Neuronal stem cell (in vitro differentiated cells): ENCODE data around the gene TRIM46.
A peak's percentile ranks its signal among the peaks of the same experiment; 100 is the strongest.

Experiments used
- DNase-seq: peaks from one replicate; pipeline ENCODE4 v3.0.0-alpha.2; 2013; ENCODE audit warnings: low spot score
- H2AFZ ChIP-seq: one replicate; pipeline ENCODE4 v1.6.1; 2013; ENCODE audit warnings: mild to moderate bottlenecking, low read length, inconsistent platforms
- H2AK5ac ChIP-seq: 2 replicates; pipeline ENCODE4 v1.6.1; 2013; ENCODE audit warnings: low read depth, mild to moderate bottlenecking, inconsistent platforms, low read length, moderate library complexity, mixed read lengths
- H2BK120ac ChIP-seq: 2 replicates; pipeline ENCODE4 v1.6.1; 2013; ENCODE audit warnings: low read depth, mild to moderate bottlenecking, inconsistent platforms, low read length, moderate library complexity, mixed read lengths
- H2BK12ac ChIP-seq: one replicate; pipeline ENCODE4 v1.6.1; 2013; ENCODE audit warnings: low read length, inconsistent platforms
- H2BK15ac ChIP-seq: 2 replicates; pipeline ENCODE4 v1.6.1; 2013; ENCODE audit warnings: mild to moderate bottlenecking, low read length, inconsistent platforms, mixed read lengths
- H2BK5ac ChIP-seq: one replicate; pipeline ENCODE4 v1.6.1; 2013; ENCODE audit warnings: inconsistent platforms, mild to moderate bottlenecking, low read length, moderate library complexity
- H3K14ac ChIP-seq: one replicate; pipeline ENCODE4 v1.6.1; 2013; ENCODE audit warnings: low read length, inconsistent platforms
- H3K18ac ChIP-seq: 2 replicates; pipeline ENCODE4 v1.6.1; 2013; ENCODE audit warnings: low read length, inconsistent platforms
- H3K23ac ChIP-seq: 2 replicates; pipeline ENCODE4 v1.6.1; 2013; ENCODE audit warnings: low read depth, mild to moderate bottlenecking, mixed read lengths, low read length, inconsistent platforms; ENCODE audit not compliant: poor library complexity
- H3K27ac ChIP-seq: replicated peaks from 3 replicates; pipeline ENCODE4 v1.5.1; 2013; ENCODE audit warnings: low read length, inconsistent platforms
- H3K27me3 ChIP-seq, 3 experiments: 2 replicates each; pipeline ENCODE4 v1.6.1; 2013; ENCODE audit warnings: low read length in 3 of 3, mild to moderate bottlenecking in 2 of 3, inconsistent platforms in 1 of 3, low read depth in 1 of 3, mixed read lengths in 1 of 3, moderate library complexity in 1 of 3; ENCODE audit not compliant: control insufficient read depth in 3 of 3, insufficient read depth in 3 of 3
- H3K36me3 ChIP-seq, 2 donors: replicated peaks in 1 of 2; 2 replicates each; pipeline ENCODE4 v1.6.1; 2013; ENCODE audit warnings: low read length in 2 of 2; ENCODE audit not compliant: control insufficient read depth in 2 of 2, insufficient read depth in 2 of 2
- H3K4ac ChIP-seq: 2 replicates; pipeline ENCODE4 v1.6.1; 2013; ENCODE audit warnings: inconsistent platforms, mild to moderate bottlenecking, low read length, moderate library complexity
- H3K4me1 ChIP-seq, 2 donors: 1 replicate in 1 of 2; 2 replicates in 1 of 2; pipeline ENCODE4 v1.6.1; 2013; ENCODE audit warnings: low read length in 2 of 2, low read depth in 1 of 2; ENCODE audit not compliant: control insufficient read depth in 2 of 2, insufficient read depth in 1 of 2
- H3K4me2 ChIP-seq: one replicate; pipeline ENCODE4 v1.6.1; 2013; ENCODE audit warnings: mild to moderate bottlenecking, low read length, inconsistent platforms; ENCODE audit not compliant: insufficient read depth, poor library complexity, severe bottlenecking
- H3K4me3 ChIP-seq, 2 donors: 2 replicates each; pipeline ENCODE4 v1.5.1; 2013; ENCODE audit warnings: low read length in 2 of 2, mild to moderate bottlenecking in 2 of 2, inconsistent platforms in 1 of 2, moderate library complexity in 1 of 2
- H3K79me1 ChIP-seq: one replicate; pipeline ENCODE4 v1.6.1; 2013; ENCODE audit warnings: low read depth, mild to moderate bottlenecking, inconsistent platforms, low read length, moderate library complexity
- H3K9ac ChIP-seq: one replicate; pipeline ENCODE4 v1.6.1; 2013; ENCODE audit warnings: mild to moderate bottlenecking, low read depth, low read length, inconsistent platforms; ENCODE audit not compliant: poor library complexity
- H3K9me3 ChIP-seq, 2 donors: replicated peaks in 1 of 2; 2 replicates each; pipeline versions ENCODE3 to v1.6.1; 2013; ENCODE audit warnings: low read length in 2 of 2, mild to moderate bottlenecking in 2 of 2, inconsistent platforms in 1 of 2, low read depth in 1 of 2, mixed read lengths in 1 of 2, moderate library complexity in 1 of 2; ENCODE audit not compliant: control insufficient read depth in 2 of 2, insufficient read depth in 1 of 2
- H4K8ac ChIP-seq: one replicate; pipeline ENCODE4 v1.6.1; 2013; ENCODE audit warnings: low read depth, mild to moderate bottlenecking, inconsistent platforms, low read length, moderate library complexity
- H4K91ac ChIP-seq: one replicate; pipeline ENCODE4 v1.6.1; 2013; ENCODE audit warnings: low read length, low read depth, mild to moderate bottlenecking, inconsistent platforms; ENCODE audit not compliant: poor library complexity
- WGBS, 2 donors: extraction: QIAGEN DNeasy Blood & Tissue Kit; methylation state at CpG; one replicate each; pipeline ENCODE4 v1.1.7; 2013; ENCODE audit warnings: missing lambda C conversion rate in 2 of 2, mixed read lengths in 1 of 2; ENCODE audit not compliant: insufficient read length in 2 of 2, insufficient replicate concordance in 1 of 2; ENCODE audit errors: extremely low coverage in 2 of 2; 5-methylcytosine and 5-hydroxymethylcytosine counted together

Gene TRIM46

DNA sequence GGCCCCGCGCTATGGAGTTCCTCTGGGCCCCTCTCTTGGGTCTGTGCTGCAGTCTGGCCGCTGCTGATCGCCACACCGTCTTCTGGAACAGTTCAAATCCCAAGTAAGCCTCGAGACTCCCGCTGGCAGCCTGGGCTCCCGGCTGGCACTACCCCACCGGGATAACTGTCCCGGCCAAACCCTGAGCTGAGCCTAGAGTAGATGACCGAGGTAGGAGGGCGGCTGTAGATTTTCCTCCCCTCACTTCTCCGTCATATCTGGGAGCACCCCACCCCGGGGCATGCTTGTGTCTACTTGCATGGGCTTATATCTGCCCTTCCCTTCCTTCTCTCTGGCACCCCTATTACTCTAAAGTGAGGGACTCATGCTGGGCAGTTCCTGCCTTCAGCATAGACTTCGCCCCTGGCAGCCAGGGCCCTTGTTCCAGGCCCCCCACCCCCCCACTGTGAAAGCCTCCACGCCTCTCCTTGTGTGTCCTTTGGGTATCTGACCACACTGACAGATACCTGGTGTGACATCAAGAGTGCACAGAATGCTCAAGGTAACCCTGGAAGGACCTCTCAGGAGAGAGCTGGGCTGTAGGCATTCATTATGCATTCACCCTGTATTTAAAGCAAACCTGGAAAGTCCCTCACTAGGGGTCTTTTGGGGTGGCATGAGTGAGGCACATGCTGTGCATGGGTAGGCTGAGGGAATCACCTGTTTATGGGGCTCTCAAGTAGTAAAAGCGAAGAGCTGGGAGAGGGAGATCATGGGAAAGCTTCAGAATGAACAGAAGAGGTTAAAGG is 45.5 kb upstream of the TRIM46 start:
- Histone ChIP-seq H3K36me3 (peaks cover 0 to 2% of the 10 kb centered on the region in 2 donors), H3K18ac (peak overlapping the region; percentile 89), H3K9ac (peak overlapping the region; percentile 82), H3K27me3 (peaks cover 10 to 66% (median 62%) of the 10 kb centered on the region in 3 experiments), H3K4me3 (peak overlapping the region; percentile 39 to 77), H4K8ac (no peak overlapping the region), H4K91ac (no peak overlapping the region), H3K79me1 (no peaks in the 10 kb centered on the region), H3K23ac (peak overlapping the region; percentile 52), H3K4me1 (peaks cover 36 to 48% of the 10 kb centered on the region in 2 donors), H2BK12ac (peak overlapping the region; percentile 73), H3K27ac (no peak overlapping the region), H2AK5ac (peak overlapping the region; percentile 71), H2AFZ (peak overlapping the region; percentile 85), H3K9me3 (peaks cover 0 to 2% of the 10 kb centered on the region in 2 donors), H3K4ac (no peak overlapping the region), H2BK120ac (peak overlapping the region; percentile 49), H3K14ac (peak overlapping the region; percentile 31), H2BK15ac (peak overlapping the region; percentile 94), H3K4me2 (peak overlapping the region; percentile 91), H2BK5ac (no peak overlapping the region)
- no peak for DNase-seq
- WGBS, 2 donors, result no CpG with 5 or more reads among the region's 17 CpGs

DNA sequence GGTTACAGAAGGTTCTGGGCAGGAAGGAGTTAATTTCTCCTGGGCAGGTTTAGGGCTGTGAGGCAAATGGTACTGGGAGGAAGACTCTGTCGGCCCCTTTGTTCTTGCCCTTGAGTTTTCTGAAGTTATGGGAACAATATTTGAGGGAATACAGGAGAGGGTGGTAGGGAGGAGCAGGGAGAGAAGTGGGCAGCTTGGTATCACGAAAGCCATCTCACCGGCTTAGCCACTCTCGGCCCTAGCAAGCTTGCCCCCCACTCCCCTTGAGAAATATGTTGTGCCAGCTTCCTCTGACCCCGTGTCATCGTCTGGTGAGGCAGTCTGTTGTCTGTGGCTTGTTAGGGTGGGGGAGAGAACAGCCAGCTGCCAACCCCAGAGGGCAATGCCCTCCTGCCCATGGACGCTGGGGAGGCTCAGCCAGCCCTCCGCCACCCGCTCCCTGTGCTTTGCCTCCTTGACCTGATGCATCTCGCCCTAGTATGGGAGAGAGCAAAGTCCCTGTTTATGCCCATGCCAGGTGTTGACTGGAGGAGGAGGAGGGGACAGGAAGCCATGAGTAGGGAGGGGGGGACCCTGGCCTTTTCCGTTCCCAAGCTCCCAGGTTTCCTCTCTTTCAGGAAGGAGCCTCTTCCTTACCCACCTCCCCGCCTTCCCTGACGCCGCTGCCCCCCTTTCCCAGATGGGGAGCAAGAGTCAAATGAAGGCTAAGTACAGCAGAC is 44.7 kb upstream of the TRIM46 start:
- Histone ChIP-seq H3K4me2 (no peak overlapping the region), H3K79me1 (no peaks in the 10 kb centered on the region), H3K18ac (peak overlapping the region; percentile 87), H2BK5ac (no peak overlapping the region), H3K27me3 (peaks cover 10 to 62% (median 61%) of the 10 kb centered on the region in 3 experiments), H3K14ac (no peak overlapping the region), H4K91ac (no peak overlapping the region), H2BK15ac (no peak overlapping the region), H2AK5ac (peak overlapping the region; percentile 95), H3K4me1 (peaks cover 36 to 48% of the 10 kb centered on the region in 2 donors), H3K4ac (no peak overlapping the region), H3K4me3 (no peak overlapping the region), H3K27ac (no peak overlapping the region), H3K9me3 (peaks cover 0 to 2% of the 10 kb centered on the region in 2 donors), H3K23ac (peak overlapping the region; percentile 12), H2BK12ac (no peak overlapping the region), H2AFZ (no peak overlapping the region), H2BK120ac (no peak overlapping the region), H3K9ac (no peak overlapping the region), H3K36me3 (peaks cover 0 to 2% of the 10 kb centered on the region in 2 donors), H4K8ac (no peak overlapping the region)
- WGBS, 2 donors, result no CpG with 5 or more reads among the region's 14 CpGs
- no peak for DNase-seq

DNA sequence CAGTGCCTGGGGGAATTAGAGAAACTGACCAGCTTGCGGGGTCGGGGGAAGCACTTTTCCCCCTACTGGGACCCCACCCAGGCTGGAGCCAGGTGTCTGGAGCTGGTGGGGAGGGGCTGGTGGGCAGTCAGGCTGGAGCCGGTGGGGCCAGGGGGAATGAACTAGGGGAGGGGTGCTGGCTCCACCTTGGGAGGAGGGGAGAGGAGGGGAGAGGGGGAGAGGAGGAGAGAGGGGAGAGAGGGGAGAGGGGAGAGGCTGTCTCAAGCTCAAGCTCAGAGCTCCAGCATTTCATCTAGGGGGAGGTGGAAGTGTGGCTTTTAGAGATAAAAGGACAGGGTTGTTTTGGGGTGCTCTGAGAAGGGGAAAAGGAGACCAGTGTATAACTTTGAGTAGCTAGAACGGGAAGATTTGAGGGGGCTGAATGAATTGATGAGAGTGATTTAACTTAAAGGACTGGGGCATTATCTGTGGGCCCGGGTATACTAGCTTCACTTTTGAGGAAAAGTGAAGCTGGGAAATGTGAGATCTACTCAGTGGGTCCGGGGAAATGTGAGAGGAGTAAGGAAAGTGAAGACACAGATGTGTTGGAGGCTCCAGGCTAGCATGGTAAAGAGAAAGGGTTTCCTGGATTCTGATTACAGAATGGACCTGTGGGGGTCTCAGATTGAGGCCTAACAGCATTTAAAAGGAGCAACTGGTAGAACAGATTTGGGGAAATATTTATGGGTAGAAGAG is 43.2 kb upstream of the TRIM46 start:
- Histone ChIP-seq H3K9me3 (peaks cover 0 to 2% of the 10 kb centered on the region in 2 donors), H3K9ac (no peak overlapping the region), H3K23ac (peak overlapping the region; percentile 25), H3K4me2 (no peak overlapping the region), H3K79me1 (no peaks in the 10 kb centered on the region), H4K8ac (no peak overlapping the region), H2BK120ac (no peak overlapping the region), H3K4me1 (peaks cover 38 to 47% of the 10 kb centered on the region in 2 donors), H2AFZ (peak overlapping the region; percentile 58), H3K36me3 (peaks cover 0 to 5% of the 10 kb centered on the region in 2 donors), H3K4me3 (no peak overlapping the region), H4K91ac (no peak overlapping the region), H3K27me3 (peaks cover 10 to 50% (median 45%) of the 10 kb centered on the region in 3 experiments), H3K14ac (no peak overlapping the region), H3K18ac (peak overlapping the region; percentile 74), H2BK15ac (no peak overlapping the region), H2AK5ac (peak overlapping the region; percentile 95), H2BK5ac (no peak overlapping the region), H2BK12ac (no peak overlapping the region), H3K4ac (no peak overlapping the region), H3K27ac (no peak overlapping the region)
- no CpG with 5 or more reads among the region's 6 CpGs for WGBS, 2 donors
- DNase-seq, result no peak
